Activated effector memory CD4-positive, alpha-beta T cell treated with Interleukin-2 at 50 U/mL for 16 hours (primary cell): ENCODE results near the gene GPATCH11.

Experiments used
- DNase-seq: peaks from one replicate; pipeline ENCODE4 v3.0.0-alpha.2; 2020

Gene GPATCH11

GRCh38 chr2:37083873-37084794, at the start of gene GPATCH11, which contains the start of gene HEATR5B:
Gene GPATCH11, plus strand, starts transcription at chr2:37084518. Its CDS starts 3,864 bp downstream, at chr2:37088382.
Gene HEATR5B, minus strand, starts transcription at chr2:37084372. Its CDS starts 958 bp downstream, at chr2:37083414.
- peak; percentile 89 for DNase-seq

DNA sequence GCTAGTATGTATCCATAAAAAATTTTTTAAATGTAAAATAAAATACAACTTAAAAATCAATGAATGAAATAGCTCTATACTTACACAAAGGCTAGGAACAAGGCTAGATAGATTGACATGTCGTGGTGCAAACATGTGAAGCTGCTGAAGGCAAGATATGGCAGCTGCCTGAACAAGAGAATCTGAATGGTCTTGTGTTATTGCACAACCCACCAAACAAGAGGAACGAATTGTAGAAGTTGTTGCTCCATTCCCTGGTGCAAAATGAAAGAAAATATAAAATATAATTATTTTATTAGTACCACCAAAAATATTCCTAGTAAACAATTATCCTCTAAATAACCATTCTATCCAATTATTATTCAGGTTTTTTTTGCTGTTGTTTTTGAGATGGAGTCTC, 46.5 kb upstream of the GPATCH11 start:
- no peak for DNase-seq

GRCh38 chr2:37039580-37039979, 44.7 kb upstream of the GPATCH11 start:
- DNase-seq: no peak

GRCh38 chr2:37052600-37053332, 31.6 kb upstream of the GPATCH11 start:
- no peak for DNase-seq

GRCh38 chr2:37059841-37060240, 24.5 kb upstream of the GPATCH11 start:
- DNase-seq: no peak

- no peak for DNase-seq
Measured at GRCh38 chr2:37060446-37060845, 23.9 kb upstream of the GPATCH11 start.

GRCh38 chr2:37061013-37061711, 23.2 kb upstream of the GPATCH11 start:
- DNase-seq: no peak

- no peak for DNase-seq
Measured at GRCh38 chr2:37061776-37062175, 22.5 kb upstream of the GPATCH11 start.

DNA sequence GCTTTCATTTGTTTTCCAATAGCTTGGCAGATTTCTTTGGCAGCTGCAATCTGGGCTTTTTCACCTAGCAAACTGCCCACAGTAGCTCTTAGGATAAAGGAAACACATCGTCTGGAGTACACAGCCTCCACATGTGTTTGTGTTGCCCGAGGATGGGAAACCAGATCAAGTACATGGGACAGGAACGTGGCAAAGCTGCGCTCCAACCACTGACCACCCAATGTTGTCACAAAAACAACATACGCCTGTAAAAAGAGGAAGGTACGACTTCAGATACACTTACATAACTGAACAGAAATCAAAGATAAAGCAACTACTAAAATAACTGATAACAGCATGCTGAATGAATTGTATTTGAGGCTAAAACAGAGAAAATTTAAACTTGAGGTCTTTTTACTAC, 15.6 kb upstream of the GPATCH11 start:
- DNase-seq: no peak

GRCh38 chr2:37070931-37071330, 13.4 kb upstream of the GPATCH11 start:
- no peak for DNase-seq

DNA sequence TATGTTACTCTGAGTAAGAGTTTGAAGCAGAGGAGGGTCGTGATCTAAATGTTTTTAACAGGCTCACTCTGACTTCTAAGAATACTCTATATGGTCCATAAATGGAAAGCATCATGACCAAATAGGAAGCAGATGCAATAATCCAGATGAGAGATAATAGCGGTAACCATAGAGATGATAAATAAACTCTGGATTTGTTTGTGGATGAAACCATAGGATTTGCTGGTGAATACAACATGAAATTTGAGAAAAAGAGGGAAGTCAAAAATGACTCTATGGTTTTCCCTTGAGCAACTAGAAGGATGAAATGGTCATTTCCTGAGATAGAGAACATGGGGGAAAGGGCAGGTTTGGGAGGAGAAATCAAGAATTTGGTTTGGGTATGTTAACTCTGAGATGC, 4.1 kb upstream of the GPATCH11 start:
- DNase-seq: no peak

DNA sequence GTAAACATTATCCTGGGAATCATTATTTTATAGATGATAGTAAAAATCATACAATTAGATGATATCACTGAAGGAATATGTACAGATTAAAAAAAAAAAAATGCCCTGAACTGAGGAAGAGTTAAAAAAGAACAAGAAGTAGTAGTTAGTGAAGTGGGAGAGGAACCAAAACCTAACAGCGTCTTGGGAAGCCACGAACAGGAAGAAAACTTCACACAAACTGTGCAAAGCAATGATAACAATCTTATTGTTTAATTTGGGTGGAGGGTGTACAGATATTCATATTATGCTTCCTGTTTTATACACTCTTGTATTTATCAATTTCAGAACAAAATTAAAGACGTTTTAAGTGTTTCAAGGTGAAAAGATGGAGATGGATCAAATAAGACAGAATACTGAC, 3.6 kb upstream of the GPATCH11 start:
- no peak for DNase-seq

GRCh38 chr2:37084797-37085196, 479 bp downstream of the GPATCH11 start:
- DNase-seq: no peak

DNA sequence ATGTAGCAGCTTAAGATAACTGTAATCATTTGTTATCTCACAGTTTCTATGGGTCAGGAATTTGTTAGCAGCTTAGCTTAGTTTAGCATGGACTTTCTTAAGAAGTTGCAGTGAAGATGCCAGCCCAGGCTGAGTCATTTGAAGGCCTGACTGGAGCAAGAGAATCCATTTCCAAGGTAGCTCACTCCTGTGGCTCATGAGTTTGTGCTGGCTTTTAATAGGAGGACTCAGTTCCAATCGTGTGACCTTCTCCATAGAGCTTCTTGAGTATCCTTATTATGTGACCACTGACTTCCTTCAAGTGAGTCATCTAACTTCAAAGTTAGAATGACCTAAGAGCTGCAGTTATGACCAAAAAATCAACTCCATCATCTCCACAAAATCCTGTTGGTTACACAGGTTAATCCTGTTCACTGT, 1.4 kb downstream of the GPATCH11 start:
- DNase-seq: no peak

DNA sequence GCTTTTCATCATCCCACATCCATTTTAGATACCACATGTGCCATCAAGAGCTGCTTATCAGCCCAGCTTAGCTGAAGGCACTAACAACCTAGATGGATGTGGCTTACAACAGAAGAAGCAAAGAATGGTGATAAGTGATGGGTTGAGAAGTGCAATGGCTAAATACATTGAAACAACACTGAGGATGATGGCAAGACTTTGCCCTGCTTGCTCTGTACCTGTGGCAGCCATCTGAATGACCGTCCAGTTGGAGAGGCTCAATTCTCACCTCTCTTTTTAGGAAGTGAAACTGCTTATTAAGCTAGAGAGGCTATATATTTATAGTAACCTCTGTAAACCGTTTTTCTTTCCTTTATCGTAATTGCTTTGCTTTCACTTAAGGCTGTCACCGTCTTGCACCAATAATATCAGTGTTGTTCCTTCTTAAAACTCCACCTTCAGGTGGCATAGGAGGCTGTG, 5.7 kb downstream of the GPATCH11 start:
- no peak for DNase-seq

- no peak for DNase-seq
Measured at GRCh38 chr2:37091873-37092272, 7.6 kb downstream of the GPATCH11 start.

- DNase-seq: no peak
Measured at GRCh38 chr2:37096568-37096967, 12.2 kb downstream of the GPATCH11 start.

DNA sequence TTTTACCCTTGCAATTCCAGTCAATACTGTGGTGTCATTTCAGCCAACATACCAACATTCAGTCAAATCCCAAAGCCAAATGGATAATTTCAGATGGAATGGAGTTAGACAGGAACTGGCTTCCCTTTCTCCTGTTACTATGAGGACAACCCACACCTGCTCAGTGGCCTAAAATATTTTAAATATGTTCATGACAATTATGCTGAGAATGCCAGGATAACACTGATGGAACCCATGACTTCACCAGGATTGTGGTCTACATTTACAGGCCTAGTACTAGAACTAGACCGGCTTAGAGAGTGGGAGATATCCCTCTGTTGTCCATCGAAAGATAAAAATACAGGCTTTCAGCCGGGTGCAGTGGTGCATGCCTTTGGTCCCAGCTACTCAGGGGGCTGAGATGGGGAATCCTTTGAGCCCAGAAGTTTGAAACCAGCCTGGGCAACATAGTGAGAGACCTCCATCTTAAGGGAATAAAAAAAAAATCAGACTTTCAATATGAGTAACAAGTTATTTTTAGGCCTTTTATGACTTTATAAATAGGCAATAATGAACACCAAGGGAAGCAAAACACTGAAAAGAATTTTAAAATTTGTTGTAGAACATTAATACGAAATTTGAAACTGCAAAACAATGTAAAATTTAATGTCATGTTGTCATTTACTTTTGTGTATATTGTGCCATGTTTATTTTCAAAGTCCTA, 14.2 kb downstream of the GPATCH11 start:
- DNase-seq: no peak

DNA sequence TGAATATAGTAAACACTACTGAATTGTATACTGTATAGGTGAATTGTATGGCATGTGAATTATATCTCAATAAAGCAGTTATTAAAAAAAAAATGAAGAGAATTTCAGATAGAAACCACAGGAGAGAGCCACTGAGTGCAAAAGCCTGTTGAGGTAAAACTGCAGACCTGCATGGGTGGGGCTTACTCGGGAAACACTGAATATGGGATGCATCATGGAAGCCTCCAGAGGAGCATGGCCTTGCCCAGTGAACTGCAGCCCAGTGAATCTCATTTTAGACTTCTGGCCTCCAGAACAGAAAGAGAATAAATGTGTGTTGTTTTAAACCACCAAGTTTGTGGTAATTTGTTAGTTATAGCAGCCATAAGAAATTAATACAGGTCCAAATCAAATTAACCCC, 15.7 kb downstream of the GPATCH11 start:
- no peak for DNase-seq

DNA sequence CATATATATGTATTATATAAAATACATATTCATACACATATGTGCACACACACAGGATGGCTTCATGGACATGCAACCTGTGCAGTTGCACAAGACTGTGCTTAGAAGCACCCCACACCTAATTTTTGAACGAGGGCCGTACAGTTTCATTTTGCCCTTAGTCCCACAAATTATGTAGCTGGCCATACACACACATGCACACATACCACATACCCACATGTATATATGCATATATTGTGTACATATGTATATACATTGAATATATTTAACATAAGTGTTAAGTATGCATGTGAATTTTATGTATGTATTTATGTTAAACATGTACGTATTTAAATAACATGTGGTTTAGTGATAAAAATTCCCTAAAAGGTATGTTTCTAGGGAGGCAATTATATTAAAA, 18.3 kb downstream of the GPATCH11 start:
- no peak for DNase-seq

DNA sequence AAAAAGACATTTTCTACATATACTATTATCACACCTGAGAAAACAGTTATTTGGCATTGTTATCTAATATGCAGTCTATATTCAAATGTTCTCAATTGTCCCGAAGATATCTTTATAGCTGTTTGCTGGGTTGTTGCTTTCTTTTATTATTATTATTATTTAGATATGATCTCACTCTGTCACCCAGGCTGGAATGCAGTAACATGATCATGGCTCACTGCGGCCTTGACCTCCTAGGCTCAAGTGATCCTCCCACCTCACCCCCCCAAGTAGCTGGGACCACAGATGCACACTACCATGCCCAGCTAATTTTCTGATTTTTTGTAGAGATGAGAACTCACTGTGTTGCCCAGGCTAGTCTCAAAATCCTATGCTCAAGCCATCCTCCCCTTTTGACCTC, 19.9 kb downstream of the GPATCH11 start:
- DNase-seq: no peak

GRCh38 chr2:37105150-37105549, 20.8 kb downstream of the GPATCH11 start:
- no peak for DNase-seq

DNA sequence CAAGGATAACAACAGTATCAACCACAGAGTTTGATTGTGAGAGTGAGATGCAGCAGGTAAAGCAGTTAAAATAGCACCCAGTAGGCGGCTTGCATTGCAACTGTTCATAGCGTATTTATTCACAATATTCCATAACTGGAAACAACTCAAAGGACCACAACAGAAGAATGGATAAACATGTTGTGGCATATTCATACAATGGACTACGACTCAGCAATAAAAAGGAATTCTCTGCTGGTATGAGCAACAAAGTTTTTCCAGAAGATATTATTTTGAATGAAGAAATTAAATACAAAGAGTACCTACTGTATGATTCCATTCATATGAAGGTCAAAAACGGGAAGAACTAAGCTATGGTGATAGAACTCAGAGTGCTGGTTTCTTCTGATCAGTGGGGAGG, 25.2 kb downstream of the GPATCH11 start:
- DNase-seq: no peak
